GM18508 (cell line): ENCODE measurements around the gene STPG4.
"Not testable (repeated sequence)": the region's sequence is repeated elsewhere in the genome, so short reads cannot be mapped to it uniquely, and the experiment has no call there.

ENCODE experiments used
- ATAC-seq: cut with Tn5 transposase; IDR thresholded peaks from one replicate; pipeline ENCODE4 v1.9.1; 2021; ENCODE audit warnings: moderate number of reproducible peaks; ENCODE audit not compliant: insufficient read depth, unreplicated experiment

The STPG4 gene

DNA sequence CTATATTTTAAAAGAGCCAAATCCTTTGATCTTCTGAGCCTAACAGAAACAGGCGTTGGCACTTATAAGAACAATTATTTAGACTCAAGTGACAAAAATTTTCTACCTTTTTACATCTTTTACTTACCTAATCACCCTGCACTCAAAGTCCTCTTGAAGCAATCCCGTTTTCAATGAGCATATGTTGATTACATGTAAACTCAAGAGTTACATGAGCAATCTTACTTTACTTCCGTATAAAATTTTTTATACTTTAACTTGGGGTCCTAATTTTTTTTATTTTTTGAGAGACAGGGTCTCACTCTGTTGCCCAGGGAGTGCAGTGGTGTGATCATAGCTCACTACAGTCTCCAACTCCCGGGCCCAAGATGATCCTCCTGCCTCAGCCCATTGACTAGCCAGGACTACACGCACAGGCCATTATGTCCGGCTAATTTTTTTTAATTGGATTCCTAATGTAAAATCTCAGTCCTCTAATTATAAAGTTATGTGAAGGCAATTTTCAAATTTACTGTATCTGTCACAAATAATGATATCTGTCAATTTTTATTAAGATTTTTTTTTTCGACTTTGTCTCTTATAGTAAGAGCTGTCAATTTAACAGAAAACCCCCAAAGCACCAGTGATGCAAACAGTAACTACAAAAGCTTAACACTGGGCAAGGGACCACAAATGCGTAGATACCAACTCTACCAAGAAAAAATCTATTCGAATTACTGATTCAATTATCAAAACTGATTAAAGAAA is 19.1 kb upstream of the STPG4 start:
- no peak for ATAC-seq

DNA sequence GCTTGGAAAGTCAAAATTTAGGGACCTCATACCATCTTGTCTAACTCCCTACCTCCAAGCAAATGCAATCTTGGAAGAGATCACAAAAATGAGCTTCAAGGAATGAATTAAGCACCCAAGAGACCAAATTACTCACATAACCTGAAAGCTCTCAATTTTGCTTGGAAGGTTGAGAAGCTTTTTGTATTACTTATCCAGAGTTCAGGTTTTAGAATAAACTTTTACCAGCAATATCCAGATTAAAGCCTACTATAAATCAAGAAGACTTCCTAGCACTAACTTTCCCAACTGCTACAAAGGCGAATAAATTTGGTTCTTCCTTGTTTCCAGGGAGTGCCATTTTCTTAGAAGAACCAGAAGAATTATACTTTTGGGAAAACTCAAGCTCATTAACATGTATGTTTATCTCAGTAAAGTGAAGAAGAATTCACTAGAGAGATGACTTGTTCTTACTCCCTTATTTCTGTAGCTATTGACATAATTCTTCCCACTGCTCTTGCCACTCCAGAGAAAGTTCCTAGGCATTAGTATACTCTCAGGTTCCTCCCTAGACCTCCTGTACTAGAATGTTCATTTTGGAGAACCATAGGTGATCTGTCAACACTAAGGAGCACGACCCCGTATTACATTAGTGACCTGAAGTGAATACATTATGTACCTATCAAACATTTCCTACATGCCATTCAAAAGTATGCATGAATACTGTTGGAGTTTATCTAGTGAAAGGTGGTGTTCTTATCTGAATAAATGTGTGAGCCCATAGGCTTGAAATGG is 18.0 kb upstream of the STPG4 start:
- no peak for ATAC-seq

DNA sequence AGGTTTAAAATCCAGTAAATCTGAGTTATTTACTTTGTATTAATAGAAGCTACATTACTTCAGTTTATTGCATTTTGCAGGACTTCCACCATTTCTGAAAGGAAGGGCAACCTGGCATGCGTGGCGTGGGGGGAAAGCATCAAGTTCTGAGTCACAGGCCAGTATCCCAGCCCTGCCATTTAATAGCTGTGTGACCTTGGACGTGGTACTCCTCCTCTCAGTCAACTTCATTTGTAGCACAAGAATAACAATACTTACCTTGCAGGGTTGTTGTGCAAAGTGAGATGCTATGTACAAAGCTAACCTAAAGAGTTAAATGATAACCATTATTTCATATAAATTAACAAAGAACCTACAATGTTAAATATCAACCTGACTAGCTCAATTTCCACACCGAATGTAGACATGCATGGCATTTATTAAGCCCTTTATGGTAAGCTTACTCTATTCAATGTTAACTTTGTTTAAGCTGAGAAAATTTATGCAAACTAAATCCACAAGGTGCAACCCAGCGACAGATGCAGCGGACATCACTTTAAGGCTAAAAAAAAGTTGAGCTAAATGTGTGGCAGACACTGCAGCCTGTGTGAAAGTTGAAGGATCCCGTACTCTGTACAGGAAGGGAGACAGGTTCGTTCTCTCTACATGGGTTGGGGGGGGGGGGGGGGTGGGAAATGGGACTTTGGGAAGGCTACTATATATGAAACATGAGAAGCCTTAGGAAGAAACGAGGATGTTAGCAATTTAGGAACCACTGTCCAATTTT is 17.2 kb upstream of the STPG4 start:
- ATAC-seq: no peak

DNA sequence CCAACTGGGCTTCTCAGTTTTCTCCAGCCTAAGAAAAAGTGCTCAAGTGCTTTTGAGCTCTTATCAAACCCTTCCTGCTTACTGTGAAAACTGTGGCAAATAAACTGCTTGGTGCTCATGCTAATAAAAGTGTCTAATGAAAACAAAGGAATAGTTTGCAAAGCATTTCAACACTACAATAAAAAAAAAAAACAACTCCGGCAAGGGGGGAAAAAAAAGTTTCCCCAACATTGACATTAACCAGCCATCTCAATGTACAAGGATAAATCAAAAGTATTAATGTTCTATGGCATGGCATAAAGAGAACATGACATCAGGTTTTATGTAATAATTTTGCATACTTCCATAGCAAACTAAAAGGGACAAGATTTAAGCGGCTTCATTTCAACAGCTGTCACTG is 14.7 kb upstream of the STPG4 start:
- ATAC-seq: no peak

DNA sequence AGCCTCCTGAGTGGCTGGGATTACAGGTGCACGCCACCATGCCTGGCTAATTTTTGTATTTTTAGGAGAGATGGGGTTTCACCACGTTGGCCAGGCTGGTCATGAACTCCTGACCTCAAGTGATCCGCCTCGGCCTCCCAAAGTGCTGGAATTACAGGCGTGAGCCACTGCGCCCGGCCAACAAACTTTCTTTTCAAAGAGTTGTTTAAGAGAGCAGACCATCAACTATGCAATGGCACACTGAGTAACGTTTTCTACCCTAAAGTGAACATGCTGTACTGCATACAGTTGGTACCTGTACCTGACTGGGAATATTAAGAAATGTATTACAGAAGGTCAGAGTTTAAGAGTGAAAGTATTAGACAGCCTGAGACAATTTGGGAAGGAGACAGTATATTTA is 13.8 kb upstream of the STPG4 start:
- ATAC-seq: not testable (repeated sequence)

DNA sequence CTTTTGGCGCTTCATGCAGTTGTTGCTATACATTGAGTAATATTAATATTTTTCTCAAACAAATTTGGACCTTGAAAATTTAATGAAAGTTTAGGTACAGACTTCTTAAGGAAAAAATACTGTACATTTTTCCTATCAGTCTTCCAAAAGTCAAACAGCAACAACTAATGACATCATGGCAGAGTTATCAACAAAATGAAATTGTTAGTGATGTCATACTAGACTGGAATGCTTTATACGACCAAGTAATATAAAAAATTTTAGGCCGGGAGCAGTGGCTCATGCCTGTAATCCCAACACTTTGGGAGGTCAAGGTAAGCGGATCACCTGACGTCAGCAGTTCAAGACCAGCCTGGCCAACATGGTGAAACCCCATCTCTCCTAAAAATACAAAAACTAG is 12.0 kb upstream of the STPG4 start:
- no peak for ATAC-seq

DNA sequence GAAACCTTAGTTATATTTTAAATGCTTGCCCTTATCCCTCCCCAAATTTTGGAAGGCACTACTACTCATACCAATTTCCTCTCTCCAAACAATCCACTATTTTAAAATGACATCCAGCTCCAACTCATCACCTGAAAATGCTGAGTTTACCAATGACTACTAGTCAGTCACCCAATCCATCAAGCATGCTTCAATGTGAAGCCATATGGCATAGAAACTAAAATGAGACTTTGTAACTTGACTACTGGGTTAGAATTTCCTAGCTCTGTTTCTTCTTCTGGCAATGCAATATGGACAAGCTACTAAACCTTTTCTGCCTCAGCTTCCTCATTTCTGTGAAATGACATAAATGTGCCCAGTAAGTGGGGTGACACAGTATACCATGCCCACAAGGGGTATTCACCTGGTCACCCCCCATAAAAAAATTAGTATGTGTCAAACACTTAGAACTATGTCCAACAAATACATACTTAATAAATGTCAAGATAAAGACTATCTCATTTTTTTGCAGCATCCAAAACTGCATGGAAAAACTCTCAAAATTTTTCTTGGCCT is 10.0 kb upstream of the STPG4 start:
- no peak for ATAC-seq

DNA sequence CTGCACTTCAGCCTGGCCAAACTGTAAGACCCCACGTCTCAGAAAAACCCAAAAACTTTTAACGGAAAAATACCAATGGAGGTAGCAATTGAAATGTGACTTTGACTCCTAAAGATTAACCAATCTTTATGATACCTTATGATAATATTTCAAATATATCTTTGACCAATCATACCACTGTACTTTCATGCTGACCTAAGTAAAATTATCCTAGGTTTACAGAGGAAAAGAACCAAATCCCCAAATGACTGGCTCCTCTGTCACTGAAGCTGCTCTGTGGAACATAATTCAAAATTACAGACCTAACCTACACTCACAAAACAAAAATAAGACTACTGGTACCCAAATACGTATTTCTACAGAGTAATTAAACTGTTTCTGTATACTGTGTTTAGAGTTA is 7.7 kb upstream of the STPG4 start:
- no peak for ATAC-seq

DNA sequence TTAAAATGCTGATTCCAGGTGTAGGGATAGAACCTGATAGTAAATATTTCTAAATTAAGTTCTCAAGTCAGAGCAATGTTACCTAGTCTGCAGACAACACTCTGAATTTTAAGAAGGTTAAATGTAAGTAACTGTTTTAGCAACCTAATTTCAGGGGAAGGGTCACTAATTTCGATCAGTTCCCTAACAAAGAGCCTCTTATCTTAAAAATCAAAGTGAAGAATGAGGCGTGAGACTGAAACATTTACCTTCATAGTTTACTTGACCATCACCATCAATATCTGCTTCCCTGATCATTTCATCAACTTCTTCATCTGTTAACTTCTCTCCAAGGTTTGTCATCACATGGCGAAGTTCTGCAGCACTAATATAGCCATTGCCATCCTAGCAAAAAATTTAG is 6.4 kb upstream of the STPG4 start:
- ATAC-seq: no peak

DNA sequence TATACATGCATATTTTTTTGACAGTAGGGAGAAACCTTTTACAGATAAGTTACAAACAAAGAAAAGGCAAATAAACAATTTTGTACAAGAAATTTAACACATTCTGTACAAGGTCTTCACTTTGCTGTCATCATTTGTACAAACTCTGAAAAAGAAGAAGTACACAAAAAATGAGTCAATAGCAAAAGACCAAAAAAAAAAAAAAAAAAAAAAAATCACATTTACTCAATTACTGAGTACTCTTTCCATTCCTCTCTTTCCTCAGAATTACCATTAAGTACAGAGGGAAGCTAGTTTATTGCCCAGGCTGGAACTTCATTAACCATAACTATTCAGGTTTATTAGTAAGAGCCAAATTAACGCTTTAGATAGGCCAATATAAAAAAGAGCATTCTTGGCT is 5.6 kb upstream of the STPG4 start:
- ATAC-seq: no peak

DNA sequence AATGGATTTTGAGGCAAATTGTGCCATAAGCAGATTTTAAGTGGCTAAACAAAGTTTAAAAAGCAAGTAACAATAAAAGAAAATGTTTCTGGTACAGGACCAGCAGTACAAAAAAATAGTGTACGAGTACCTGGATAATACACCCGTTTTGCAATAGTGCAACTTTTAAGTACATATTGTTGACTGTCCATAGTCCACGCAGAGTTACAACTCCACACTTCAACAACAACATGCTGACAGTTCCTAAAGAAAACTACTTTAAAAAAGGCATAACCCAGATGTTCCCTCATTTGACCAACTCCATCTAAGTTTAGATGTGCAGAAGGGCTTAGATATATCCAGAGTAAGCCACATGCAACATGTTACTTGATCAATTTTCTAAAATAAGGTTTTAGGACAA is 5.1 kb upstream of the STPG4 start:
- ATAC-seq: no peak

DNA sequence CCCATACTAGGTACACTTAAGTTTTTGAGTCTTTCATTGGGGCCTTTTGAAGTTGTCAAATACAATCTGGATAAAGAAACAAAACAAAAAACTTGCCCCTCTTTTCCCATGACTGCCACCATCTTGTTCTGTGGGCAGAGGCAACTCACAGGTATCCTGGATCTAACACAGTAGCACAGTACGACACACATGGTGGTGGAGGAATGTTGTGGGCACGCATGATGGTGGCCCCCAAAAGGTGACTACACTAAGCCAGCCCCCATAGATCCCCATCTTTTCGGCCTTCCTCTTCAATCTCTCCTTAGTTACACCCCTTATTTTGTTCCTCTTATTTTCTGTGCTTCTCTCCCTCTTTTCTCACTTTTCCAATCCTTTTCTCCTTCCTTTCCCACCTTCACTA is 4.5 kb upstream of the STPG4 start:
- ATAC-seq: no peak

DNA sequence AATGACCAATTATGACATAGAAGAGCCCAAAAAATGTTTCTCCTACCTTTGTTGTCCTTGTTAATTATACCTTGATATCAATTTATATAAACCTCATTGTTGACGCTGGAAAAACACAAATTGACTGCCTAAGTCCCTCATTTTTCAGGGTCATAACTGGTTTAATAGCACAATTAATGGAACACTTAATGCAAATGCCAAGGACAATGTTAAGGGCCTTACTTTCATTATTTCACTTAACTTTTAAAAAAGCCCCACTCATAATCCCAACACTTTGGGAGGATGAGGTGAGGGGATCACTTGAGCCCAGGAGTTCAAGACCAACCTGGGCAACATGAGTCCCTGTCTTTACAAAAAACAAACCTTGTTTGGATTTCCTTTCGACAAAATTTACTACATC is 3.5 kb upstream of the STPG4 start:
- no peak for ATAC-seq

DNA sequence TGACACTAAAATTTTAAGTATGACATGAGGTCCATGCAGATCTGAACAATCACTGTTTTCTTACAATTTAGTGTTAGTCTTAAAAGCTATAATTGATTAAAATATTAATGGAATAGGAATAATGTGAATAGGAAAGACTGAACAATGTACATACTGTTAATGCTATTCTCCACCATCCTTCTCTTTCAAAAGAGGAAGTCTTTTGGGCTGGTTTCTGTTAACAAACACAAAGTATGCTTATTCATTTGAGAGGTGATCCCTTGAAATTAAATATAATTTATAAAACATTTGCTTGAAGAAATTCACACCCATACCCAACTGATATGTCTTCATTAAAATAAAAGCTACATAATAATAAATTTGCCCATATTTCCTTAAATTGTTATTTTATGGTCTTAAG is 2.3 kb downstream of the STPG4 start:
- ATAC-seq: no peak

DNA sequence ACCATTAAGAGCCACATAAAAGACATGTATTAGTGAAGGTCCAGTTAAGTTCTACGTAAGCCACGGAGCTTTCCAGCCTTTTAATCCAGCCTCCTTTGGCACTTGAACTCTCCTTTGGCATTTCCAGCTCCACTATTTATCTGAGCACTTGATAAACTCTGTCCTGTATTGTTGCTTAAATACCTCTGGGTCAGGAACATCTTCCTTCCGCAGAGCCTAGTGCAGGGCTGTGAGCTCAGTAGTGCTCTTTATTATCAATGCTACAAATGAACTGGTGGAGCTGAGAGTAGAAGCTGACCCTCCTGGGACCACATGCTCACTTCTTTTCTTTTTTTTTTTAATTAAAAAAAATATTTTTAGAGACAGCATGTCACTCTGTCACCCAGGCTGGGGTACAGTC is 4.9 kb downstream of the STPG4 start:
- ATAC-seq: no peak

DNA sequence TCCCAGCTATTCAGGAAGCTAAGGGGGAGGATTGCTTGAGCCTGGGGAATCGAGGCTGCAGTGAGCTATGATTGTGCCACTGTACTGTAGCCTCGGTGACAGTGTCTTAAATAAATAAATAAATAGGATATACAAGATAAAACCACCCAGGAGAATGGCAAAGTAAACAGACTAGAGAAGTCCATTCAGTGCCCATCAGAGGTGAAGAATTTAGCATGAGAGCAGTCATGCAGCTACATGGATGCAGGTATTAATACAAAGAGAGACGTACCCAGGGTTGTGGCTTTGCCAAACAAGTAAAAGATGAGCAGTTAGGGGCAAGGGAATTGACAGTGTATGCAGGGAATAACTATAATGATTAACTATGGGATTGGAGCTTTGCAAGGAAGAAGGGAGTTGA is 8.1 kb downstream of the STPG4 start:
- no peak for ATAC-seq

DNA sequence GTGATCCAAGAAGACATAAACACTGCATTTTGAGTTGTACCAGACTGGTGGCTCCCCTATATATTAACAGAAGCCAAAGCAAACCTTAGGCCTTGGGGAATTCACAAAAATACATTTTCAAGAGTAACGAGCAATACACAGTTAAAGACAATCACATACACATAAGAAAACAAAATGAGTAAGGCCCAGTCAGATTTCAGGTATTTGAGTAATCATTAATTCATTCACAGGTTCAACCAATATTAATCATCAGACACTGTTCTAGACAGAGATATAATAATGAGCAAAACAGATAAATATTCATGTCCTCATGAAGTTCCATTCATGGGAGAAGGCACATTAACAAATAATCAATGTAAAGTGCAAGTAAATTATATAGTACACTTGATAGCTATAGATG is 9.6 kb downstream of the STPG4 start:
- no peak for ATAC-seq

DNA sequence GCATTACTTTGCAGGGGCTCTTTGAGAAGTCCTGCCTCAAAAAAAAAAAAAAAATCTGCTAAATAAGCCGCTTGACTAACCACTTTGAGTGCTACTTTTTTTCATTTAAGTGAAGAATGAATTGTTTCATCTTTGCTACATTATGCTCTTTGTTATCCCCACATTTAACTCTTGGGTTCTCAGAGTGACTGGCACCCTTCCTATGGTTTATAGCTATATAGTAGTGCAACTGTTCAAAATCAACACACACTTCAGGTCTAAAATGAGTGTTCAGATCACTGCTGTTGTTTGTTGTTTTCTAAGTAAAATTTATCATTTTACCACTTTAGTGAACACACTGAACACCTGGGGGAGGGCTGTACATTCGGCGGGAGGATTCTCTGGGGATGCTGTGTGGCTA is 13.6 kb downstream of the STPG4 start:
- ATAC-seq: no peak

DNA sequence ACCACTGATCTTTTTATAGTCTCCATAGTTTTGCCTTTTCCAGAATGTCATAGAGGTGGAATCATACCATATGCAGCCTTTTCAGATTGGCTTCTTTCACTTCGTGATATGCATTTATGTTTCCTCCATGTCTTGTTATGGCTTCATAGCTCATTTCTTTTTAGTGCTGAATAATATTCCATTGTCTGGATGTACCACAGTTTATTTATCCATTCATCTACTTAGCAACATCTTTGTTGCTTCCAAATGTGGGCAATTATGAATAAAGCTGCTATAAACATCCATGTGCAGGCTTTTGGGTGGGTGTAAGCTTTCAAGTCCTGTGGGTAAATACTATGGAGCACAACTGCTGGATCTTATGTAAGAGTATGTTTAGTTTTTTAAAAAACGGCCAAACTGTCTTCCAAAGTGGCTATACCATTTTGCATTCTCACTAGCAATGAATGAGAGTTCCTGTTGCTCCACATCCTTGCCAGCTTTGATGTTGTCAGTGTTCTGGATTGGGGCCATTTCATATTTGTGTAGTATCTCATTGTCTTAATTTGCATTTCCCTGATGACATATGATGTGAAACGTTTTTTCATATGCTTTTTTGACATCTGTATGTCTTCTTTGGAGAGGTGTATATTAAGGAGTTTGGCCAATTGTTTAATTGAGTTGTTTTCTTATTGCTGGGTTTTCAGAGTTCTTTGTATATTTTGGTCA is 20.6 kb downstream of the STPG4 start:
- no peak for ATAC-seq

DNA sequence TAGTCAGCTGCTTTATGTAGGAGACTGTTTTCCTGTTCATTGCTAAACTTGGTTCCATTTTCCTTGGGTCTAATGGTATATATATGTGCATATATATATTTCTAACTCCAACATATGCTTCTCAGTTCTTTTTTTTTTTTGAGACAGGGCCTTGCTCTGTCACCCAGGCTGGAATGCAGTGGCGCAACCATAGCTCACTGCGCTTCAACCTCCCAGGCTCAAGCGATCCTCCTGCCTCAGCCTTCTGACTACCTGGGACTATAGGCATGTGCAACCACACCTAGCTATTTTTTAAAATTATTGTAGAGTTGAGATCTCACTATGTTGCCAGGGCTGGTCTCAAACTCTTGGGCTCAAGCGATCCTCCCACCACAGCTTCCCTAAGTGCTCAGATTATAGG is 22.1 kb downstream of the STPG4 start:
- no peak for ATAC-seq
